GM20000 (cell line): ENCODE results near the gene CSGALNACT2.

Source experiments
- DNase-seq: peaks from one replicate; pipeline ENCODE4 v3.0.0; 2012; ENCODE audit warnings: low spot score
- TF ChIP-seq, protein P1 (sequence below): IDR thresholded peaks from 2 replicates; pipeline ENCODE4 v1.5.1; 2012; ENCODE audit warnings: mild to moderate bottlenecking, control low read depth; ENCODE audit errors: extremely low read depth, missing control alignments

The CSGALNACT2 gene

DNA sequence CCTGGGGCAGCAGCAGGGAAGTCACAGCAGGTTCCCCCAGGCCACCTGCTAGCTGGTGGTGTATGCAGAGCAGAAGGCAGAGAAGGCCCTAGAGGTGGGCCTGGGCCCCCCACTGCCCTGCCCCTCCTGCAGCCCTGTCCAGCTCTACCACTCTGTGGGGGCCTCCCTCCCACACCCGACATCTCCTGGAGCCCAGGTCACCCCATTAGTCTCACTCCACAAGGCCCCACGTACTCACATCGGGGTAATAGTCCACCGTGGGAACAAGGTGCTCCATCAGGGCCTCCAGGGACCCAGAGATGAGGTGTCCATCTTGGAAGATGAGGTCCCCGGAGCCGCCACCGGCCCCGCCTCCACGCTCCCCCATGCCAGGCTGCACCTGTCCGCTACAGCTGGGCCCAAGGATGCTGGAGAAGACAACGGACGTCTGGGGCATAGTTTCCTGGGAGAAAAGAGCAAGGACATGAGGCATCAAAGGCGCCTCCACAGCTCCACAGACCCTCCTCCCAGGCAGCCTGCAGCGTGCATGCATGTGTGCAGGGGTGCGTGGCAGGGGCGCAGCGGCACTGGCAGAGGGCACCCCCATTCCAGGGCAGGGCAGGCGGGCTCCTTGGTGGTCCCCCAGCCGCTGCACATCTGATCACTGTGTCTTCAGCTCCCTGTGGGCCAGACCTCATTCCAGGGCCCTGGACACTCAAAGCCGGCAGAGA is 67.6 kb downstream of the CSGALNACT2 start:
- no peak for DNase-seq
- TF ChIP-seq, protein P1, sequence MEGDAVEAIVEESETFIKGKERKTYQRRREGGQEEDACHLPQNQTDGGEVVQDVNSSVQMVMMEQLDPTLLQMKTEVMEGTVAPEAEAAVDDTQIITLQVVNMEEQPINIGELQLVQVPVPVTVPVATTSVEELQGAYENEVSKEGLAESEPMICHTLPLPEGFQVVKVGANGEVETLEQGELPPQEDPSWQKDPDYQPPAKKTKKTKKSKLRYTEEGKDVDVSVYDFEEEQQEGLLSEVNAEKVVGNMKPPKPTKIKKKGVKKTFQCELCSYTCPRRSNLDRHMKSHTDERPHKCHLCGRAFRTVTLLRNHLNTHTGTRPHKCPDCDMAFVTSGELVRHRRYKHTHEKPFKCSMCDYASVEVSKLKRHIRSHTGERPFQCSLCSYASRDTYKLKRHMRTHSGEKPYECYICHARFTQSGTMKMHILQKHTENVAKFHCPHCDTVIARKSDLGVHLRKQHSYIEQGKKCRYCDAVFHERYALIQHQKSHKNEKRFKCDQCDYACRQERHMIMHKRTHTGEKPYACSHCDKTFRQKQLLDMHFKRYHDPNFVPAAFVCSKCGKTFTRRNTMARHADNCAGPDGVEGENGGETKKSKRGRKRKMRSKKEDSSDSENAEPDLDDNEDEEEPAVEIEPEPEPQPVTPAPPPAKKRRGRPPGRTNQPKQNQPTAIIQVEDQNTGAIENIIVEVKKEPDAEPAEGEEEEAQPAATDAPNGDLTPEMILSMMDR: no peak

DNA sequence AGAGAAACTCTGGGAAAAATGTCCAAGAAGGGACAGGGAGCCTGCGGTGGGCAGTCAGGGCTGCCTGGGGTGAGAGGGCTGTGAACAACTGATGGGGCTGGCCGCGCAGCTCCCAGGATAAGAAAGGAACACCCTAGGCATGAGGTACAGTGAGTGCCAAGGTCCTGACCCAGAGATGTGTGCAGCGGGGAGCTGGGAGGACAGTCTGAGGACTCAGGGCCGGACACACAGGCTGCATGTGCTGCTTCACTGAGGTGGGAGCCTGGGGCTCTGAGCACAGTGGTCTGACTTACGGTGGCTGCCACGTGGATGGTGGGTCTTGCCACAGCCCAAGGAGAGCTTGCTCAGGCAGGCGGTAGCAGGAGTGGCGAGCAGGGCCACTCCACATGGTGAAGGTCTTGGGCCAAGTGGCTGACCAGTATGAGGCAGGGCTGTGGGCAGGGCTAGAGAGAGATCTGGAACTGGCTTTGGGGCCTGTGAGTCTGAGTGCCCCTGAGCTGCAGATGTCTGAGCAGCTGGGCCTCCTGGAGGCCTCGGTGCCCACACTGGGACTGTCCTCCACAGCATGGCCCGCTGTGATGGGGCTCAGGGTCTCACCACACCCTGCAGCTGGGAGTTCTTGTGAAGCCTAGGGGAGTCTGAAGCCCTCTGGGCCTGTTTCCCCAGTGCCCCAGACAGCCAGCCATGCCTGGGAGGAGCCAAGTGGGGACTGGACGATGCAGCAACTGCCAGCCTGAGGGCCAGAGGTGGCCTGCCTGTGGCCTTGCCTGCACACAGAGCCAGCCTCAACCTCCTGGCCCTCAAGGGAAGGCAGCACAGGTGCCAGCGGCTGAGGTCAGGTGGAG is 68.4 kb downstream of the CSGALNACT2 start:
- DNase-seq: no peak
- TF ChIP-seq, protein P1: no peak

DNA sequence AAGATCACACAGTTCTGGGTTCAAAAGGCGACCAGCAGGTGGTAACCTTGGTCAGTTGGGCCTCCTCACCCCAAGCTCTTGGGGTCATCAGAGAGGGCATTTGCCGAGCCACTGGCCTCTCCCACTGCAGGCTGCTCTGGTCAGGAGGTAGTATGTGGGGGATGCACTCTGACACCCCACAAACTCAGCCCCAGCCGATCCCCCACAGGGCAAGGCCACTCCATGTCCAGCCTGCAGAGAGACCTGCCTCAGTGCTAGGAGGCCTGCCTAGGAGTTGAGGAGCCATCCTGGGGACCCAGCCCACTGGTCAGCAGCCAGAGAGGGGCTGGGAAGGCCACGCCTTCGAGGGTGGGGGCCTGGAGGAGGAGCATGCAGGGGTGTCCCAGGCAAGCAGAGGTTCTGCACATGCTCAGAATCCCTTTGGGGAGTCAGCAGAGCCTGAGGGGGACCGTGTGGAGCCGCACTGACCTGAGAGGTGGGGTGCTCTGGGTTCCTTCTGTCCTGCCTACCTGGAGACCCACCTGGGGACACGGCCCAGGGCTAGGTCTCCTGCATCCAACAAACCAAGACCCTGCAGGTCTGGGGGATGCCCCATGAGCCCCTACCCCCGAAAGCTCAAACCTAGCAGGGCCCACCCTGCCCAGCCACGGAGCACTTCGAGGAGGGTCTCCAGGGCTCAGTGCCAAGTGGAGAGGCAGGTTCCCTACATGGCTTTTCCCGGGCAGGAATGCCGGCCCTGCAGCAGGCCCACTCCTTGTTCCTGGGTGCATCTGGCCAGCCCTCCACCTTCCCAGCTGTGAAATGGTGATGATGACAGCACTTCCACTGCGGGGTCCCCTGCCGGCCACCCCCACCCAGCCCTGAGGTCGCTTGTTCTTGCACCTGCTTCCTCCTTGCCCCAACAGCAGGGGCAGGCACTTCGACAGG is 70.2 kb downstream of the CSGALNACT2 start:
- no peak for DNase-seq
- TF ChIP-seq, protein P1: no peak

DNA sequence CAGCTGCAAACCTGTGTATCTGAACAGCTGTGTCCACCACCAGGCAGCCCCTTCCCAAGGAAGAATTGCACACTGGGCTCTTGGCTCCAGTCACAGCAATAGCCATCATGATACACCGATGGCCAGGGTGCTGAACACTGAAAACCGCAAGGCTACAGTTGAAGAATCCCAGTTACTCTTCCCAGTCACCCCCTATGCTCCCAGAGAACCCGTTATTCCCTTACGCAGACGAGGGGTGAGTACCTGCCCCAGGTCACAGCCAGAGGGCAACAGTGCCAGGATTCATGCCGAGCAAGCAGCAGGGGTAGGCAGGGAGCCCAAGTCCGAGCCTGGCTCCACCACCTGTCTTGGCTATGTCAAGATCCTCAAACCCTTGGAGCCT is 70.8 kb downstream of the CSGALNACT2 start:
- DNase-seq: no peak
- TF ChIP-seq, protein P1: no peak

DNA sequence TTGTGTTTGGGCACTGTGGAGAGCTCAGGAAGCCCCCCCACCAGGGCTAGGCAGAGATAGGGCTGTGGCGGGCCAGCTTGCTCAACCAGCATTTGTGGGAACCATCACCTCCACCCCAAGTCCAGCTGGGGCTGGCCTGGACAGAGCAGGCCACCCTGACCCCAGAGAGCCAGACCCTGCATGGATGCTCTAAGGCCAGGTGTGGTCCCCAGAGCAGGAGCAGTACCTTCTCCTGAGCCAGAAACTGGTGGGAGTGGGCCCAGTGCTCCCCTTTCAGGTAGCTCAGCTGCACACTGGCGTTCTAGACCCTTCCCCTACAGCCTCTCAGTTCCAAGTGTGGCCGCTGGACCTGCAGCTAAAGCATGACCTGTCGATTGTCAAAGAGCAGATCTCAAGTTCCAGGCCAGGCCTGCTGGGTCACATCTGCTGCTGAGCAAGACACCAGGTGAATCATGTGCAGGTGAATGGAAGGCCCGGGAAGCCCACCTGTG is 71.5 kb downstream of the CSGALNACT2 start:
- TF ChIP-seq, protein P1: no peak
- no peak for DNase-seq

DNA sequence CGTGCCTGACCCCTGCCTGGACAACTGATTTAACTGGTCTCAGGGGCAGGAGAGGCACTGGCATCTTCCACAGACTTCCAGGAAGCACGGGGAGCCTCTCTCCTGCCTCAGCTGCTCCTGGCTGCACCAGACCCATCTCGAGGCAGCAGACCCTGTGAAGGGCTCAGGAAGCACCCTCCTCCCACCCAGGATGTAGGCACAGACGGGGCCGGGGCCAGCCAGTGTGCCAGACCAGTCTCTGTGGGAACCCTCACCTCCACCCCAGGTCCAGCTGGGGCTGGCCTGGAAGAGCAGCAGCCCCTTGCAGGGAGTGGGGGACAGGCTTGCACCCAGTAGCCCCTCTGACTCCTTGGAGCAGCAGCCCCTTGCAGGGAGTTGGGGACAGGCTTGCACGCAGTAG is 72.3 kb downstream of the CSGALNACT2 start:
- no peak for DNase-seq
- TF ChIP-seq, protein P1: no peak
